Activated T-cell treated with anti-CD3 and anti-CD28 coated beads, Interleukin-2, amount 50 U/mL, for 72 hours (primary cell): ENCODE data around the gene VPS11. TPM values are rescaled to one million over a fixed set of nuclear protein-coding genes. Genes with fewer than 3 reads are reported as not detected.
"Not testable (repeated sequence)": the region's sequence is repeated elsewhere in the genome, so short reads cannot be mapped to it uniquely, and the experiment has no call there.

ENCODE experiments used
- ATAC-seq, 2 donors: fragments of 150-1000 bp; cut with Tn5 transposase; replicated peaks in 1 of 2; 2 replicates each; pipeline ENCODE4 v1.10.0; 2021; ENCODE audit warnings: moderate library complexity in 2 of 2, mild to moderate bottlenecking in 1 of 2
- DNase-seq, 2 donors: peaks; one replicate each; pipeline ENCODE4 v3.0.0; 2021 to 2022; ENCODE audit warnings: mixed read lengths in 1 of 2
- H3K27ac Mint-ChIP-seq: one replicate; pipeline ENCODE4 v1.8.0; 2022; ENCODE audit warnings: mild to moderate bottlenecking, moderate library complexity, mixed read lengths
- H3K27me3 Mint-ChIP-seq: one replicate; pipeline ENCODE4 v1.8.0; 2022; ENCODE audit warnings: low read depth, mixed read lengths
- H3K36me3 Mint-ChIP-seq, 2 donors: one replicate each; pipeline ENCODE4 v1.8.0; 2022; ENCODE audit warnings: mixed read lengths in 2 of 2, mild to moderate bottlenecking in 1 of 2; ENCODE audit not compliant: insufficient read depth in 2 of 2
- H3K4me1 Mint-ChIP-seq: one replicate; pipeline ENCODE4 v1.8.0; 2022; ENCODE audit warnings: low read depth, mixed read lengths
- H3K4me3 Mint-ChIP-seq, 2 donors: one replicate each; pipeline ENCODE4 v1.8.0; 2022; ENCODE audit warnings: mild to moderate bottlenecking in 2 of 2, mixed read lengths in 2 of 2, moderate library complexity in 2 of 2
- H3K9me3 Mint-ChIP-seq, 2 donors: one replicate each; pipeline ENCODE4 v1.8.0; 2022; ENCODE audit warnings: mixed read lengths in 2 of 2
- total RNA-seq, 2 donors: library from RNA; stranded (reverse); gene quantifications; one replicate each; pipeline ENCODE4 v1.2.3, GENCODE V29; 2022

The VPS11 gene
- total RNA-seq, 2 donors from 2014 or later: 24.0 to 24.2 TPM

DNA sequence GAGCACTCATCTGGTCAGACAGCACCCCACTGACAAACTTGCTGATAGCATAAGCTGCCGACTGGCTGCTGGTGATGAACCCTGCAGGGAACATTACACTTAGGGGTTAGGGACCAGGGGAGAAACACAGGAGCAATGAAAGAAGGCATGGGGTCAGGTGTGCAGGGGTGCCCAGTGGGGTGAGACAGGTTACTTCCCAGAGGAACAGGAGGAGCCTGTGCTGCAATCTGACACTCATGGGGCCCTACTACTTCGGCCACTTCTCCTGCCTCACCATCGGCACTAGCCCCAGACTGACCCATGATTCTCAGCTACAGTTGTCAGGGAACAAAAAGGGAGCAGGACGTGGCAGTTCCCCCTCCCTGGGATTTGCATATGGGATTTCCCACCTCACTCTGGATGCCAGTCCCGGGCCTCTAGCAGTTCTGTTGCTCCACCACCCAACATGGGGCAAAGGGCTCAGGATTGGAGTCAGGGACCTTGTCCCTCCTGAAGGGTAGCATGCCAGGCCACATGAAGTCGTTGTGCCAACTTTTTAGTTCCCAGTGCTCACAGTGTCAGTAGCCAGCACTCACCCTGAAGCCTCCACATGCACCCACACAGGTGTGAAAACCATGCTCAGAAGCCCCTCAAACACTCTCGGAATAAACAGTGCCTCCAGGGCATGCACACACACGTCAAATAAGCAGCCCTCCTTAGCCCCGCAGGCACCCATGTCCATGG is 39.1 kb upstream of the VPS11 start:
- H3K4me3 Mint-ChIP-seq: peak overlapping the region; percentile 83 to 85
- H3K4me1 Mint-ChIP-seq: peaks cover 43% of the 10 kb centered on the region
- H3K27me3 Mint-ChIP-seq: no peaks in the 10 kb centered on the region
- peak overlapping the region; percentile 9 for H3K27ac Mint-ChIP-seq
- DNase-seq: no peak
- no peaks in the 10 kb centered on the region for H3K9me3 Mint-ChIP-seq
- no peak for ATAC-seq
- peaks cover 6 to 10% of the 10 kb centered on the region in 2 donors for H3K36me3 Mint-ChIP-seq

DNA sequence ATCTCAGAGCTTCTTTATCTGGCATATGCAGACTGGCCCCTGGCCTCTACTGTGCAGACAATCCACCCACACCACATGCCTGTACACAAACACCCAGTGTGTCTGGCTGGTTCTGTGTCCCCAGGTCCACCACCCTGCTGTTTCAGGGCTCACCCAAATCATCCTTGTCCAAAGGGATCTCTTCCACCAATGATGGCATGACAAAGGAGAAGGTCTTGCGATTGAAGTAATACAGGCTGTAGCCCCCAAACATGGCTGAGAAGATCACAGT is 38.6 kb upstream of the VPS11 start:
- no peaks in the 10 kb centered on the region for H3K9me3 Mint-ChIP-seq
- H3K27me3 Mint-ChIP-seq: no peaks in the 10 kb centered on the region
- H3K36me3 Mint-ChIP-seq: peaks cover 5 to 8% of the 10 kb centered on the region in 2 donors
- H3K4me1 Mint-ChIP-seq: peaks cover 38% of the 10 kb centered on the region
- peak overlapping the region; percentile 9 for H3K27ac Mint-ChIP-seq
- ATAC-seq: no peak
- no peak for DNase-seq
- peak overlapping the region; percentile 83 to 85 for H3K4me3 Mint-ChIP-seq

DNA sequence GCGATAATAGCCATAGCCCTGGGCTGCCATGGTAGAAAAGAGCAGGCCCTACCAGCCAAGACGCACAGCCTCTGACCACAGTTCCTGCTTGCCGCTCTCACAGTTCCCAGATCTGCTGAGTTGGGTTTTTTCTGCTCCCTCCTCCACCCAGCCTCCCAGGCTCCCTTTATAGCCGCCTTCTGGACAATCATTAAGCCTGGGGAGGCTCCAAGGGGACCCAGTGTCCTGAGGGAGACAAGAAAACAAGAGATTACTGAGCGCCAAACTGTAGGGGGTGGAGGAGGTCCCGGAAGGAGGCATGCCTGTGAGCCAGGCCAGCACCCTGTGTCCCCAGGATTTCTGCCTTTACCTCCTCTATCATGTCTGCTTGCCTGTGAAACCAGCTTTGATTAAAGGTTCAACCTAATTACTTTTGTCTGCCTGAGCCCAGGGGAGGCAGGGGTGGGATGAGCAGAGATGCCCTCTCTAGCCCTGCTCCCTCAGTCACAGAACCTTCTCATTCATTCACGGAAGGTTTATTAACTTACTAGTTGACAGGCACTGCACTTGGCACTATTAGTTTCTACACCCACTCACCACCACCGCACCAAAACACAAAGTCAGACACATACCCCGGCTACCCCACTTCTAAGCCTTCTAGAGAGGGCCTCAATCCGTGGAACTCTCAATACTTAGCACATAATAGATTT is 38.1 kb upstream of the VPS11 start:
- peak; percentile 7 to 12 for ATAC-seq
- no peaks in the 10 kb centered on the region for H3K9me3 Mint-ChIP-seq
- peaks cover 33% of the 10 kb centered on the region for H3K4me1 Mint-ChIP-seq
- H3K36me3 Mint-ChIP-seq: peaks cover 3 to 8% of the 10 kb centered on the region in 2 donors
- DNase-seq: peak; percentile 29 to 35
- H3K4me3 Mint-ChIP-seq: peak overlapping the region; percentile 83 to 85
- H3K27ac Mint-ChIP-seq: peak overlapping the region; percentile 9
- no peaks in the 10 kb centered on the region for H3K27me3 Mint-ChIP-seq

DNA sequence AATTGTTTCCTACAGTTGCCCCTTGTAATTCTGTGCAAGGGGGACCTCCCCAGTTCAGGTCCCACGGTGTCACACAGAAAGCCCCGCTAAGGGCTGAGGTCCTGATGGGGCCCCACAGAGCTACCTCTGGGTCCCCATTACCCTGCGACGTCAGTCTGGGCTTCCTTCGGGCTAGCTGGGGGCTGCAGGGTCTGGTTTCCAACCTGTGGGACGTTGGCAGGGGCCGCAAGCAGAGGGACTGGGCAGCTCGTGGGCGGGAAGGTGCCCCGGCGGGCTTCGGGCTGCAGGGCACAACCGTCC is 37.6 kb upstream of the VPS11 start:
- Mint-ChIP-seq H3K4me3 (peak overlapping the region; percentile 83 to 85), H3K9me3 (no peaks in the 10 kb centered on the region), H3K36me3 (peaks cover 3 to 8% of the 10 kb centered on the region in 2 donors), H3K4me1 (peaks cover 28% of the 10 kb centered on the region), H3K27ac (no peak overlapping the region), H3K27me3 (no peaks in the 10 kb centered on the region)
- peak in 1 of 2 donors; percentile 6 for ATAC-seq
- no peak for DNase-seq

DNA sequence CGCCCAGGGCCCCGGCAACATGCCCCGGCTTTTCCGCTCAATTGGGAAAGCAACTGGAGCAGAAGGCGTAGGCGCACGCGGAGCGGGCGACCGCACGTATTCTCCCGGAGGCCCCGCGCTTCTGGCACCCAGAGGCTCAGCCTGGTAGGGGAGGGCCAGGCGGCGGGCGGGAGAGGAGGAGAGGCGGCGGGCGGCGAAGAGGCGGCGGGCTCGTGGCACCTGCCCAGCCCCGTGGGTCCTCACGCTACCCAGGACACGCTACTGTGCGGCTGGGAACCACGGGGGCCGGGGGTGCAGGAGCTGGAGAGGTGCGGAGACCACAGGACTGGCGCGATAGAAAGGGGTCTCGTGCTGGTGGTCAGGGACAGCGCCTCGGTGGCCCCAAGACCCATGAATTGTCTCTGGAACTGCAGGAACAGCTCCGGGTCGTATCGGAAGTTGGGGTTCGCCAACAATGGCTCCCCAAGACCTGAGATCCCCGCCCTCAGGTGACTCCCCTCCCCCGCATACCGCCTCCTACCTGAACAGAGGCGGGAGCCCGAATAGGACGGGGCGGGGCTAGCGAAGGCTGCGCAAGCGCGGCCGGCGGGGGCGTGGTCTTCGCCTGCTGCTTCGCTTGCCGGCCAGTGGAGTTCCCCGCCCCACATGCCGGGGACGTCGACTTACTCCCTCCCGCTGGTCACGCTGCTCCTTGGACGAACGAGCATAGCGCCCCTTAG is 37.1 kb upstream of the VPS11 start, which contains the start of gene SLC37A4:
Gene SLC37A4 (minus strand): TSS at position 549 of the 719 bp plus-strand sequence.
- Mint-ChIP-seq H3K27ac (peak within 1 kb of the TSS; percentile 9), H3K36me3 (peaks cover 1 to 3% of the 10 kb centered on the region in 2 donors), H3K4me1 (peaks cover 24% of the 10 kb centered on the region), H3K4me3 (peak within 1 kb of the TSS; percentile 83 to 85), H3K9me3 (no peaks in the 10 kb centered on the region), H3K27me3 (no peaks in the 10 kb centered on the region)
- DNase-seq (peak; percentile 99 to 100), ATAC-seq (peak; percentile 91 to 93)

DNA sequence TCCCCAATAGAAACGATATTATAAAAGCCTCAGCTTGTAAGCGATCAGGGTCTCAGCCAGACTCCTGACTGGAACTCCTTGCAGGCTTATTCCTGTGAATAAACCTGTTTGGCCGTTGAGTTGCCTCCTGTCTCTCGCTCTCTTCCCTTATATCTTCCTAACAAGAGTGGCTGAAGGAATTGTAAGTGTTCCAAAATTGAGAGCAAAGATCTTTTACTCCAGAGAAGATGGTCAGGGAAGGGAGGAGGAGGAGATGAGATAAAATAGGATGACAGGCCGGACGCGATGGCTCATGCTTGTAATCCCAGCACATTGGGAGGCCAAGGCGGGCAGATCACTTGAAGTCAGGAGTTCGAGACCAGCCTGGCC is 35.7 kb upstream of the VPS11 start:
- Mint-ChIP-seq H3K4me1 (peaks cover 21% of the 10 kb centered on the region), H3K4me3 (no peak overlapping the region), H3K9me3 (no peaks in the 10 kb centered on the region), H3K27me3 (no peaks in the 10 kb centered on the region), H3K36me3 (no peaks in the 10 kb centered on the region), H3K27ac (no peak overlapping the region)
- ATAC-seq (no peak), DNase-seq (no peak)

DNA sequence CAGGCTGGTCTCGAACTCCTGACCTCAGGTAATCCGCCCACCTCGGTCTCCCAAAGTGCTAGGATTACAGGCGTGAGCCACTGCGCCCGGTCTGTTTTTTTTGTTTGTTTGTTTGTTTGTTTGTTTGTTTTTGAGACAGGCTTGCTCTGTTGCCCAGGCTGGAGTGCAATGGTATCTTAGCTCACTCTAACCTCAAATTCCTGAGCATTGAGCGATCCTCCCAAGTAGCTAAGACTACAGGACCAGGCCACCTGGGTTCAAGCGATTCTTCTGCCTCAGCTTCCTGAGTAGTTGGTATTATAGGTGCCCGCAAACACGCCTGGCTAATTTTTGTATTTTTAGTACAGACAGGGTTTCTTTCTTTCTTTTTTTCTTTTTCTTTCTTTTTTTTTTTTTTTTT is 34.2 kb upstream of the VPS11 start:
- not testable (repeated sequence) for ATAC-seq, H3K27ac Mint-ChIP-seq, H3K4me3 Mint-ChIP-seq, H3K27me3 Mint-ChIP-seq, H3K36me3 Mint-ChIP-seq, H3K9me3 Mint-ChIP-seq, DNase-seq
- H3K4me1 Mint-ChIP-seq: peaks cover 21% of the 10 kb centered on the region

DNA sequence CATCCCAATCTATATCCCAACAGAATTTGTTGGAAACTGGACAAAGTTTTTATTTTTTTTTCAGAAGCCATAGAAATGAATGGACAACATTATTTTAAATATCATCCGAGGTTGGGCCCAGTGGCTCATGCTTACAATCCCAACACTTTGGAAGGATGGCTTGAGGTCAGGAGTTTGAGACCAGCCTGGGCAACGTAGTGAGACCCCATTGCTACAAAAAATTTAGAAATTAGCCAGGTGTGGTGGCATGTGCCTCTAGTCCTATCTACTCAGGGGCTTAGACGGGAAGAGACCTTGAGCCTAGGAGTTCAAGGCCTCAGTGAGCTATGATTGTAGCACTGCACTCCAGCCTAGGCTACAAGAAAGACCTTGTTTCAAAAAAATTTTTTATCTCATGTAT is 32.8 kb upstream of the VPS11 start:
- no peaks in the 10 kb centered on the region for H3K27me3 Mint-ChIP-seq
- peaks cover 8% of the 10 kb centered on the region for H3K4me1 Mint-ChIP-seq
- DNase-seq (no peak), ATAC-seq (no peak)
- H3K4me3 Mint-ChIP-seq: no peak overlapping the region
- no peak overlapping the region for H3K27ac Mint-ChIP-seq
- no peaks in the 10 kb centered on the region for H3K36me3 Mint-ChIP-seq
- no peaks in the 10 kb centered on the region for H3K9me3 Mint-ChIP-seq

DNA sequence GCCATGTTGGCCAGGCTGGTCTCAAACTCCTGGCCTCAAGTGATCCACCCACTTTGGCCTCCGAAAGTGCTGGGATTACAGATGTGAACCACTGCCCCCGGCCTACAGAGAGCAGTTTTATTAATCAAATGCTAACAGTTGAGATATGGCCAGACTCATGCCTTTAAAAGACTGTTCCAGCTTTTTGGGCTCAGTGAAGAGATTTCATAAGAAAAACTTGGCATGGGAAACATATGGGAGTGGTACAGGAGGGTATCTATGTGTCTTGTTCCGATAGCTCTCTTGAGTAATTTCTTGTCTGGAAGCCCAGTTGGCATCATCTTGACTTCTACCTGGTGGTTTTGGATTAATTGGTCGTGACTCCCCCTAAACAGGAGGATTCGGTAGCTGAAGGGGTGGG is 28.7 kb upstream of the VPS11 start:
- H3K4me1 Mint-ChIP-seq: peaks cover 10% of the 10 kb centered on the region
- no peak overlapping the region for H3K4me3 Mint-ChIP-seq
- DNase-seq (no peak), ATAC-seq (no peak)
- no peaks in the 10 kb centered on the region for H3K9me3 Mint-ChIP-seq
- H3K27me3 Mint-ChIP-seq: no peaks in the 10 kb centered on the region
- no peaks in the 10 kb centered on the region for H3K36me3 Mint-ChIP-seq
- no peak overlapping the region for H3K27ac Mint-ChIP-seq

DNA sequence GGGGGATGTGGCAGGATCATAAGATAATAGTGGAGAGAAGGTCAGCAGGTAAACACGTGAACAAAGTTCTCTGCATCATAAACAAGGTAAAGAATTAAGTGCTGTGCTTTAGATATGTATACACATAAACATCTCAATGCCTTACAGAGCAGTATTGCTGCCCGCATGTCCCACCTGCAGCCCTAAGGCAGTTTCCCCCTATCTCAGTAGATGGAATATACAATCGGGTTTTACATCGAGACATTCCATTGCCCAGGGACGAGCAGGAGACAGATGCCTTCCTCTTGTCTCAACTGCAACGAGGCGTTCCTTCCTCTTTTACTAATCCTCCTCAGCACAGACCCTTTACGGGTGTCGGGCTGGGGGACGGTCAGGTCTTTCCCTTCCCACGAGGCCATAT is 28.1 kb upstream of the VPS11 start:
- DNase-seq, ATAC-seq, H3K27me3 Mint-ChIP-seq, H3K9me3 Mint-ChIP-seq, H3K4me1 Mint-ChIP-seq, H3K36me3 Mint-ChIP-seq, H3K4me3 Mint-ChIP-seq, H3K27ac Mint-ChIP-seq: not testable (repeated sequence)

DNA sequence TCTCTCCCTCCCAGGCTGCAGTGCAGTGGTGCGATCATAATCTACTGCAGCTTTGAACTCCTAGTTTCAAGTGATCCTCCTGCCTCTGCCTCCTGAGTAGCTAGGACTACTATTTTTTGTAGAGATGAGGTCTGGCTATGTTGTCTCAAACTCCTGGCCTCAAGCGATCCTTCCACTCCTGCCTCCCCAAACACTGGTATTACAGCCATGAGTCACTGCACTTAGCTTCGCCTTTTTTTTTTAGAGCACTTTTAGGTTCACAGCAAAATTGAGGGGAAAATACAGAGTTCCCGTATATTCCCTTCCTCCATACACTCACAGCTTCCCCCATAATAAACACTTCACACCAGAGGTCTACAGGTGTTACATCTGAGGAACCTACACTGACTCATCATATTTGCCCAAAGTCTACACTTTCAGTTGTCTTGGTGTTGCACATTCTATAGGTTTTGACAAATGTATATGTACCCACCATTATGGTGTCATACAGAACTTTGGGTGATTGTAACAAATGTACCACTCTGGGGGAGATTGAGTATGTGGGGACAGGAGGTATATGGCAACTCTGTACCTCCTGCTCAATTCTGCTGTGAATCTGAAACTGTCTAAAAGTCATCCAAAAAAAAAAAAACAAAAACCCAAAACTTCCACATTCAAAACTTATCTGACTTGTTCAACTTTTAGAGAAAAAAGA is 25.6 kb upstream of the VPS11 start:
- Mint-ChIP-seq H3K4me1 (peaks cover 10% of the 10 kb centered on the region), H3K9me3 (no peaks in the 10 kb centered on the region), H3K4me3 (peak overlapping the region in 1 of 2 donors; percentile 27), H3K36me3 (peaks cover 0 to 16% of the 10 kb centered on the region in 2 donors), H3K27ac (no peak overlapping the region), H3K27me3 (no peaks in the 10 kb centered on the region)
- peak; percentile 62 to 65 for ATAC-seq
- DNase-seq: no peak

DNA sequence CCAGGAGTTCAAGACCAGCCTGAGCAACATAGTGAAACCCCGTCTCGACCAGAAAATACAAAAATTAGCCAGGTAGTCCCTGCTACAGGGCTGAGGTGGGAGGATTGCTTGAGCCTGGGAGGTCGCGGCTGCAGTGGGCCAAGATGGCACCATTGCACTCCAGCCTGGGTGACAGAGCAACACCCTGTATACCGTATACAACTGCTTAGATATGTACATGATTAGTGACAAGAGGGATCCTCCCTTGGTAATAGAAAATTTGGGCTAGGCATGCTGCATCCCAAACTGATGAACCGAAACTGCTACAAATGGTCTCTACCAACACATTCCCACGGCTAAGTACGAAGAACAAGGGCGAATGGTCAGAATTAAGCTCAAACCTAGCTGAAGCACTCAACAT is 24.7 kb upstream of the VPS11 start:
- H3K27me3 Mint-ChIP-seq: no peaks in the 10 kb centered on the region
- DNase-seq: no peak
- H3K36me3 Mint-ChIP-seq: peaks cover 4 to 21% of the 10 kb centered on the region in 2 donors
- H3K9me3 Mint-ChIP-seq: no peaks in the 10 kb centered on the region
- no peak for ATAC-seq
- no peak overlapping the region for H3K4me3 Mint-ChIP-seq
- no peak overlapping the region for H3K27ac Mint-ChIP-seq
- peaks cover 19% of the 10 kb centered on the region for H3K4me1 Mint-ChIP-seq

DNA sequence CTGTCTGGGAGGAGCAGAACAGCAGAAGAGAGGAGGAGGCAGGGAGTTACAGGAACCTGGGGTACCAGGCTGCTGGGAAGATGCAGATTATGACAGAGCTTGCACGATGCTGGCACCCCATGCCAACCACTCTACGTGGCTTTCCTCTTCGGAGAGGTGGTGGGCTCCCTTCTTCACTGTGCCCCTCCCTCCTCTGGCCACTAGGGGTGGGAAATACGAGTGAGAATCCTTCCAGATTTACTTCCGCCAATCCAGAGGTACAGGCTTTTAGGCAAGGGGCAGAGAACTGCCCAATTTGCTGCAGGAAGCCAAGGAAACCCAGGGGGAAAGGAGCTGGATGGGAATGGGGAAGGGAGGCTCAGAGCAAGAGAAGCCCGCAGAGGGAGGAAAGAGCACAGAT is 22.9 kb upstream of the VPS11 start:
- ATAC-seq: no peak
- Mint-ChIP-seq H3K36me3 (peaks cover 5 to 30% of the 10 kb centered on the region in 2 donors), H3K4me1 (peaks cover 32% of the 10 kb centered on the region), H3K27me3 (no peaks in the 10 kb centered on the region), H3K27ac (no peak overlapping the region), H3K4me3 (no peak overlapping the region), H3K9me3 (no peaks in the 10 kb centered on the region)
- no peak for DNase-seq
